HUES6 (cell line): ENCODE data around the gene PHETA2.
"Not testable (repeated sequence)": the region's sequence is repeated elsewhere in the genome, so short reads cannot be mapped to it uniquely, and the experiment has no call there.

ENCODE experiments used
- H3K27ac ChIP-seq: 2 replicates; pipeline ENCODE4 v1.7.0; 2013; ENCODE audit warnings: low read depth, mild to moderate bottlenecking, low read length, inconsistent platforms
- H3K27me3 ChIP-seq: 2 replicates; pipeline ENCODE4 v1.6.1; 2013; ENCODE audit warnings: low read length; ENCODE audit not compliant: control insufficient read depth, insufficient read depth
- H3K36me3 ChIP-seq: 2 replicates; pipeline ENCODE4 v1.6.1; 2013; ENCODE audit warnings: low read length; ENCODE audit not compliant: control insufficient read depth, insufficient read depth
- H3K4me1 ChIP-seq: 2 replicates; pipeline ENCODE4 v1.6.1; 2013; ENCODE audit warnings: low read length; ENCODE audit not compliant: control insufficient read depth, insufficient read depth
- H3K4me3 ChIP-seq: 2 replicates; pipeline ENCODE4 v1.5.1; 2013; ENCODE audit warnings: low read depth, low read length
- H3K9ac ChIP-seq: one replicate; pipeline ENCODE4 v1.6.1; 2013; ENCODE audit warnings: mild to moderate bottlenecking, low read length
- H3K9me3 ChIP-seq: 2 replicates; pipeline ENCODE4 v1.6.1; 2013; ENCODE audit warnings: low read depth, low read length; ENCODE audit not compliant: control insufficient read depth, insufficient read depth

Gene PHETA2

DNA sequence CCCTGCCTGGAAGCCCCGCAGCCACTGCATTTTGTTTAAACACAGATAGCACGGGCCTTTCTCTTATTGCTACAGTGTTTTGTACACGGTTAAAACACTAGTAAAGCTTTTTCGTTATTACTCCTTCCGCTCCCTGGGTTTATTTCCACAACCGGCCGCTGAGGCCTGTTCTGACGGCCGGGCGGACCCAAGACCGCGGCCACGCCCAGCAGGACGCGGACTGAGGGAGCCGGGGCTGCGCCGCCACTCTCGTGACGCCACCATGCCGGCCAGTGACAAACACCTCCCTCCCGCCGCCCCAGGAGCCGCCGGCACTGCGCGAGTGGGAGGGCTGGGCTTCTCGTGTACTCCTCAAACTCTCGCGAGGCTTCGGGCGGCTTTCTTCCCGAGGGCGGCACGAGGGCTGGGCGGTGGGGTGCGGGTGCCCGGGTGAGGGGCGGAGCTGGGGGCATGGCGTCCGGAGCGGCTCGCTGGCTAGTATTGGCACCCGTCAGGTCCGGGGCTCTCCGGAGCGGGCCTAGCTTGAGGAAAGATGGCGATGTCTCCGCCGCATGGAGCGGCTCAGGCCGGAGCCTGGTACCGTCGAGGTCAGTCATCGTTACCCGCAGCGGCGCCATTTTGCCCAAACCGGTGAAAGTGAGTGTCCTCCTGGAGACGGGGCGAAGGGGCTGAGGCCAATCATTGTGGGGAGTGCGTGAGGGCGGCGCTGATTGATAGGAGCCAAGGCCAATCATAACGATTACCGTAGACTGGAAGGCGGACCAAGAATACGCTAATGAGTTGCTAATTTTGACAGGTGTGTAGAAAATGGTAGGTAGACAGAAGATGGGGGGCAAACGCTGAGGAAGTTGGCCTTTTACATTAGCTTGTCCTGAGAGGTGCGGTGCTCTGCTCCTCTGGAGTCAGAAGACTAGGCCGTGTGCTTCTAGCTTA, 5.5 kb downstream of the PHETA2 start, which contains the start of gene SMDT1:
TSS of gene SMDT1 (plus strand) at position 382 of the 933 bp plus-strand sequence. CDS start at position 451, 69 bp downstream.
- H3K4me3 ChIP-seq, result peak within 1 kb of the TSS; percentile 72
- H3K4me1 ChIP-seq, result peaks cover 13% of the 10 kb centered on the region
- H3K27ac ChIP-seq, result peak within 1 kb of the TSS; percentile 62; the same call in 1 of the 2 replicates
- no peaks in the 10 kb centered on the region for H3K27me3 ChIP-seq
- H3K36me3 ChIP-seq, result peaks cover 12% of the 10 kb centered on the region
- H3K9me3 ChIP-seq, result no peaks in the 10 kb centered on the region
- H3K9ac ChIP-seq, result peak within 1 kb of the TSS; percentile 90

- Histone ChIP-seq H3K36me3 (peaks cover 17% of the 10 kb centered on the region), H3K27me3 (no peaks in the 10 kb centered on the region), H3K27ac (no peak overlapping the region), H3K9ac (peak overlapping the region; percentile 90), H3K4me3 (peak overlapping the region; percentile 72), H3K9me3 (no peaks in the 10 kb centered on the region), H3K4me1 (peaks cover 7% of the 10 kb centered on the region)
These were observed 6.2 kb downstream of the PHETA2 start for GRCh38 chr22:42080287-42080686.

DNA sequence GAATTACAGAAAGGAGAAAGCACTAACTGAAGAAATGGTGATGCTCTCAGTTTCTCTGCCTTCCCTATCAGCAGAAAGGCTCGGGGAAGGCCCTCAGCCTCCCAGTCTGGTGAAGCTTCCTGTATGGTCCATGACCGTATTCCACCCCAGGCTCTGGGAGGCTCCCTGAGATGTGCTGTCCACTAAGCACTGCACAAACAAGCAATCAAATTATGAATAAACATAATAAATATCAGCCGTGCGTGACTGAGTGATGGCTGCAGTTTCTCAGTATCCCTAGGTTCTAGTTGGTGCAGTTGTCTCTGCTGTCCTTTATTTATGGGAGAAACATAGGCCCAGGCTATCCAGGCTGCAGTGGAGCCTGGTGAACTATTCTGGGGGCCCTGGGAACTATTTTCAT, 9.1 kb downstream of the PHETA2 start:
- Histone ChIP-seq H3K9me3 (no peaks in the 10 kb centered on the region), H3K36me3 (peaks cover 37% of the 10 kb centered on the region), H3K4me3 (no peak overlapping the region), H3K27ac (no peak overlapping the region), H3K4me1 (peaks cover 7% of the 10 kb centered on the region), H3K27me3 (no peaks in the 10 kb centered on the region), H3K9ac (no peak overlapping the region)

DNA sequence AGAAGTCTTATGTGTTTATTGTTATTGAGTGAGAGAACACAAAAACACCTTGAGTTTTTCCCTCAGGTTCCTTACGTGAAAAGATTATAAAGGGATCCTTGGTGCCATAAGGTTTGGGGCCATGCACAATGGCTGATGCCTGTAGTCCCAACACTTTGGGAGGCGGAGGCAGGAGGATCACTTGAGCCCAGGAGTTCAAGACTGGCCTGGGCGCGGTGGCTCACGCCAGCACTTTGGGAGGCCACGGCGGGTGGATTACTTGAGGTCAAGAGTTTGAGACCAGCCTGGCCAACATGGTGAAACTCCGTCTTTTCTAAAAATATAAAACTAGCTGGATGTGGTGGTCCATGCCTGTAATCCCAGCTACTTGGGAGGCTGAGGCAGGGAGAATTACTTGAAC, 10.8 kb downstream of the PHETA2 start:
- no peak overlapping the region for H3K4me3 ChIP-seq
- peaks cover 46% of the 10 kb centered on the region for H3K36me3 ChIP-seq
- H3K27ac ChIP-seq, result no peak overlapping the region
- no peaks in the 10 kb centered on the region for H3K4me1 ChIP-seq
- H3K9me3 ChIP-seq, result peaks cover 6% of the 10 kb centered on the region; the same call in 1 of the 2 replicates
- H3K27me3 ChIP-seq, result no peaks in the 10 kb centered on the region
- no peak overlapping the region for H3K9ac ChIP-seq

GRCh38 chr22:42086051-42086450, 12.0 kb downstream of the PHETA2 start:
- H3K36me3 ChIP-seq, result peaks cover 46% of the 10 kb centered on the region
- H3K4me3 ChIP-seq, result no peak overlapping the region

GRCh38 chr22:42090596-42091454, 16.8 kb downstream of the PHETA2 start, which contains the start of gene NDUFA6:
NDUFA6 (minus strand) TSS chr22:42090772; CDS start chr22:42090744, 28 bp downstream.
- Histone ChIP-seq H3K4me3 (peak within 1 kb of the TSS; percentile 92), H3K4me1 (0 out of 2 replicates have a peak, but pooled peaks cover 3% of the 10 kb centered on the region), H3K36me3 (peaks cover 23% of the 10 kb centered on the region), H3K27ac (peak within 1 kb of the TSS; percentile 88), H3K9ac (peak within 1 kb of the TSS; percentile 93), H3K27me3 (no peaks in the 10 kb centered on the region), H3K9me3 (peaks cover 6% of the 10 kb centered on the region; the same call in 1 of the 2 replicates)

More at GRCh38 chr22:42086051-42086450, 12.0 kb downstream of the PHETA2 start:
- H3K9ac ChIP-seq, result no peak overlapping the region
- H3K27me3 ChIP-seq, result no peaks in the 10 kb centered on the region
- no peaks in the 10 kb centered on the region for H3K4me1 ChIP-seq
- H3K27ac ChIP-seq, result no peak overlapping the region
- peaks cover 6% of the 10 kb centered on the region; the same call in 1 of the 2 replicates for H3K9me3 ChIP-seq

GRCh38 chr22:42091455-42091782, 17.4 kb downstream of the PHETA2 start:
- Histone ChIP-seq H3K9ac (peak overlapping the region; percentile 69), H3K27me3 (no peaks in the 10 kb centered on the region), H3K36me3 (peaks cover 18% of the 10 kb centered on the region), H3K4me1 (0 out of 2 replicates have a peak, but pooled peaks cover 3% of the 10 kb centered on the region), H3K9me3 (peaks cover 9% of the 10 kb centered on the region), H3K4me3 (peak overlapping the region; percentile 65), H3K27ac (peak overlapping the region; percentile 44; the same call in 1 of the 2 replicates)

DNA sequence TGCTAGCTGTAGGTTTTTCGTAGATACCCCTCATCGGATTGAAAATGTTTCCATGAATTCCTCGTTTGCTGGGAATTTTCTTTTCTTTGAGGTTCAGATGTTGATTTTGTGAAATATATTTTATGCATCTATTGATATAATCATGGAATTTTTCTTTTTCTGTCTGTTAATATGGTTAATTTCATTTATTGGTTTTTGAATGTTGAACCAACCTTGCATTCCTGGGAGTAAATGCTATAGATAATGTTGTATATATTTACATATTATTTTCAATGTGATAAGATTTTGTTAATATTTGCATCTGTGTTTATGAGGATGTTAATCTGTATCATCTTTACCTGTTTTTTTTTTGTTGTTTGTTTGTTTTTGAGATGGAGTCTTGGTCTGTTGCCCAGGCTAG, 27.2 kb downstream of the PHETA2 start:
- Histone ChIP-seq H3K9me3 (peaks cover 41% of the 10 kb centered on the region), H3K36me3 (no peaks in the 10 kb centered on the region), H3K27ac (no peak overlapping the region), H3K9ac (no peak overlapping the region), H3K4me1 (no peaks in the 10 kb centered on the region), H3K27me3 (no peaks in the 10 kb centered on the region), H3K4me3 (no peak overlapping the region)

DNA sequence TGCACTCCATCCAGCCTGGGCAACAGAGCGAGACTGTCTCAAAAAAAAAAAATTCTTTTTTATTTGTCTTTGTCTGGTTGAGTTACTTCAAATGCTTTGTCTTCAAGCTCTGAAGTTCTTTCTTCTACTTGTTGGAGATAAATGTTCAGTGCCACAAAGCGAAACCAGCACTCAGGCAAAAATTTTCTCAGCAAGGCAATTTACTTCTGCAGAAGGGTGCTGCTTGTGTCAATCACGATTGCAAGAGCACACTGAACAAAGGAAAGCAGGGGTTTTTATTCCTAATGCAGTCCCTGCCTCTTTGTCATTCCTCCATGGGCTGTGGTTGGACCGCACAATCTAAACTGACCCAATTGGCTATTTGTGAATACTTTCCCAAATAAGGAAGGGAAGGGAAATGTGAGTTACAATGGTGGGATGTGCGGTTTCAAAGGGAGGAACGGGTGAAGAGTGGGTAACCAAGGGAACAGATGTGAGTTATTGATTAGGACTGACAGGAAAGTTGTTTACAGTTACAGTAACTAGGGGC, 30.3 kb downstream of the PHETA2 start:
- not testable (repeated sequence) for H3K27ac ChIP-seq, H3K9ac ChIP-seq, H3K4me1 ChIP-seq, H3K27me3 ChIP-seq, H3K4me3 ChIP-seq, H3K36me3 ChIP-seq
- H3K9me3 ChIP-seq, result peaks cover 33% of the 10 kb centered on the region

GRCh38 chr22:42108848-42109247, 34.8 kb downstream of the PHETA2 start:
- Histone ChIP-seq H3K27ac (no peak overlapping the region), H3K36me3 (no peaks in the 10 kb centered on the region), H3K4me1 (peaks cover 6% of the 10 kb centered on the region; the same call in 1 of the 2 replicates), H3K27me3 (no peaks in the 10 kb centered on the region), H3K9me3 (peaks cover 22% of the 10 kb centered on the region; the same call in 1 of the 2 replicates), H3K9ac (no peak overlapping the region), H3K4me3 (no peak overlapping the region)
